WTC11 (cell line): ENCODE data around the gene PDZD2. TPM values are rescaled to one million over a fixed set of nuclear protein-coding genes. Genes with fewer than 3 reads are reported as not detected.
A peak's percentile ranks its signal among the peaks of the same experiment; 100 is the strongest.

Source experiments
- ATAC-seq: fragments of 200-7000 bp; cut with Tn5 transposase; 2 replicates; pipeline ENCODE4 v1.10.0; 2021; ENCODE audit warnings: mild to moderate bottlenecking, moderate library complexity
- CTCF ChIA-PET: fragments of 300-600 bp; sonication (Branson Sonifier 250); formaldehyde crosslinking; loops from one replicate; lab custom pipeline; 2021; ENCODE audit warnings: antibody characterized with exemption; lab: Charles Lee
- POLR2A ChIA-PET: fragments of 350-600 bp; sonication (Branson Sonifier 250); formaldehyde crosslinking; loops from one replicate; lab custom pipeline; 2021; ENCODE audit warnings: antibody characterized with exemption; lab: Charles Lee
- DNase-seq: peaks from one replicate; pipeline ENCODE4 v3.0.0; 2021; ENCODE audit warnings: low spot score
- H3K27ac Mint-ChIP-seq: 2 replicates; pipeline ENCODE4 v1.8.0; 2021; ENCODE audit warnings: mixed read lengths
- H3K27me3 Mint-ChIP-seq: 2 replicates; pipeline ENCODE4 v1.8.0; 2021; ENCODE audit warnings: low read depth, mild to moderate bottlenecking, moderate library complexity, mixed read lengths
- H3K36me3 Mint-ChIP-seq: 2 replicates; pipeline ENCODE4 v1.8.0; 2021; ENCODE audit warnings: mixed read lengths
- H3K4me1 Mint-ChIP-seq: 2 replicates; pipeline ENCODE4 v1.8.0; 2022; ENCODE audit warnings: mixed read lengths
- H3K4me3 Mint-ChIP-seq: 2 replicates; pipeline ENCODE4 v1.8.0; 2021; ENCODE audit warnings: mild to moderate bottlenecking, moderate library complexity, mixed read lengths
- H3K9me3 Mint-ChIP-seq: 2 replicates; pipeline ENCODE4 v1.8.0; 2021; ENCODE audit warnings: mixed read lengths
- ATF1 ChIP-seq: sonication (generic); formaldehyde crosslinking; IDR thresholded peaks from 2 replicates; pipeline ENCODE4 v1.8.1; 2023; ENCODE audit warnings: mild to moderate bottlenecking, moderate library complexity, missing genetic modification reagents
- CDX4 ChIP-seq: fragments of 250-450 bp; sonication (Bioruptor Pico); IDR thresholded peaks from 2 replicates; pipeline ENCODE4 v1.9.0; 2021; ENCODE audit warnings: moderate library complexity, mild to moderate bottlenecking, inconsistent platforms, borderline replicate concordance
- E2F5 ChIP-seq: sonication (generic); formaldehyde crosslinking; IDR thresholded peaks from 2 replicates; pipeline ENCODE4 v1.8.1; 2022; ENCODE audit warnings: mild to moderate bottlenecking, moderate library complexity, missing genetic modification reagents
- GTF2I ChIP-seq: fragments of 250-450 bp; sonication (Bioruptor Pico); conservative IDR thresholded peaks from 2 replicates; pipeline ENCODE4 v1.4.0; 2021; ENCODE audit warnings: mild to moderate bottlenecking
- JUN ChIP-seq: sonication (generic); formaldehyde crosslinking; IDR thresholded peaks from 2 replicates; pipeline ENCODE4 v1.8.0; 2023; ENCODE audit warnings: mild to moderate bottlenecking, missing genetic modification reagents
- MAX ChIP-seq: sonication (generic); formaldehyde crosslinking; IDR thresholded peaks from 2 replicates; pipeline ENCODE4 v1.8.0; 2022; ENCODE audit warnings: mild to moderate bottlenecking, missing genetic modification reagents
- MLX ChIP-seq: sonication (generic); formaldehyde crosslinking; IDR thresholded peaks from 2 replicates; pipeline ENCODE4 v1.8.1; 2023; ENCODE audit warnings: mild to moderate bottlenecking, missing genetic modification reagents, moderate library complexity
- NFYB ChIP-seq: sonication (generic); formaldehyde crosslinking; conservative IDR thresholded peaks from 2 replicates; pipeline ENCODE4 v1.8.0; 2022; ENCODE audit warnings: low read depth, missing genetic modification reagents
- NR2C2 ChIP-seq: sonication (generic); formaldehyde crosslinking; IDR thresholded peaks from 2 replicates; pipeline ENCODE4 v1.8.0; 2022; ENCODE audit warnings: mild to moderate bottlenecking, missing genetic modification reagents
- PRRX2 ChIP-seq: fragments of 250-450 bp; sonication (Bioruptor Pico); IDR thresholded peaks from 2 replicates; pipeline ENCODE4 v1.8.0; 2021; ENCODE audit warnings: mild to moderate bottlenecking
- SMAD3 ChIP-seq: sonication (generic); formaldehyde crosslinking; IDR thresholded peaks from 2 replicates; pipeline ENCODE4 v1.8.0; 2022; ENCODE audit warnings: missing genetic modification reagents, mild to moderate bottlenecking, borderline replicate concordance
- SMAD4 ChIP-seq: sonication (generic); formaldehyde crosslinking; IDR thresholded peaks from 2 replicates; pipeline ENCODE4 v1.8.0; 2022; ENCODE audit warnings: mild to moderate bottlenecking, missing genetic modification reagents
- STAT6 ChIP-seq: sonication (generic); formaldehyde crosslinking; conservative IDR thresholded peaks from 2 replicates; pipeline ENCODE4 v1.8.1; 2023; ENCODE audit warnings: mild to moderate bottlenecking, low read depth, missing genetic modification reagents, moderate library complexity
- TCF7 ChIP-seq: sonication (generic); formaldehyde crosslinking; IDR thresholded peaks from 2 replicates; pipeline ENCODE4 v1.8.0; 2022; ENCODE audit warnings: mild to moderate bottlenecking, low read depth, missing genetic modification reagents, moderate library complexity
- TEAD1 ChIP-seq: sonication (generic); formaldehyde crosslinking; IDR thresholded peaks from 2 replicates; pipeline ENCODE4 v1.8.0; 2022; ENCODE audit warnings: mild to moderate bottlenecking, missing genetic modification reagents
- TEAD4 ChIP-seq: sonication (generic); formaldehyde crosslinking; IDR thresholded peaks from 2 replicates; pipeline ENCODE4 v1.8.0; 2022; ENCODE audit warnings: mild to moderate bottlenecking, missing genetic modification reagents
- ZBTB21 ChIP-seq: sonication (generic); formaldehyde crosslinking; IDR thresholded peaks from 2 replicates; pipeline ENCODE4 v1.8.1; 2023; ENCODE audit warnings: mild to moderate bottlenecking, missing genetic modification reagents, borderline replicate concordance
- ZNF263 ChIP-seq: sonication (generic); formaldehyde crosslinking; IDR thresholded peaks from 2 replicates; pipeline ENCODE4 v1.8.1; 2022; ENCODE audit warnings: low read depth, mild to moderate bottlenecking, moderate library complexity, missing genetic modification reagents
- ZNF281 ChIP-seq: sonication (generic); formaldehyde crosslinking; IDR thresholded peaks from 2 replicates; pipeline ENCODE4 v1.8.0; 2023; ENCODE audit warnings: mild to moderate bottlenecking, missing genetic modification reagents
- ZNF416 ChIP-seq: fragments of 250-450 bp; sonication (Bioruptor Pico); IDR thresholded peaks from 2 replicates; pipeline ENCODE4 v1.9.0; 2021; ENCODE audit warnings: mild to moderate bottlenecking, inconsistent platforms
- ZNF425 ChIP-seq: fragments of 250-450 bp; sonication (Bioruptor Pico); conservative IDR thresholded peaks from 2 replicates; pipeline ENCODE4 v1.9.0; 2021; ENCODE audit warnings: mild to moderate bottlenecking
- ZSCAN18 ChIP-seq: fragments of 250-450 bp; sonication (Bioruptor Pico); IDR thresholded peaks from 2 replicates; pipeline ENCODE4 v2.1.2; 2022; ENCODE audit warnings: mild to moderate bottlenecking, moderate library complexity
- total RNA-seq: library from RNA; stranded (reverse); gene quantifications from 3 replicates; pipeline ENCODE4 v1.2.3, GENCODE V29; 2021

Gene PDZD2
- total RNA-seq, 1 experiment from 2014 or later, result 11.4 TPM

- TF ChIP-seq STAT6 (CRISPR knock-in tag) (no peak), CDX4 (CRISPR knock-in tag) (no peak), ZNF425 (CRISPR knock-in tag) (no peak), MLX (CRISPR knock-in tag) (no peak)
These were observed 222.7 kb downstream of the PDZD2 start (continued) for GRCh38 chr5:31861601-31862000.

- H3K36me3 Mint-ChIP-seq, result peaks cover 18% of the 10 kb centered on the region
- H3K4me1 Mint-ChIP-seq, result peaks cover 34% of the 10 kb centered on the region
- TF ChIP-seq TEAD4 (CRISPR knock-in tag) (no peak), NR2C2 (CRISPR knock-in tag) (no peak), ZNF416 (CRISPR knock-in tag) (no peak), MAX (CRISPR knock-in tag) (no peak), TEAD1 (CRISPR knock-in tag) (no peak), TCF7 (CRISPR knock-in tag) (no peak), ATF1 (CRISPR knock-in tag) (no peak), ZNF263 (CRISPR knock-in tag) (no peak), ZBTB21 (CRISPR knock-in tag) (no peak), JUN (CRISPR knock-in tag) (no peak), GTF2I (CRISPR knock-in tag) (no peak), ZSCAN18 (CRISPR knock-in tag) (no peak), MLX (CRISPR knock-in tag) (no peak), PRRX2 (no peak), SMAD4 (CRISPR knock-in tag) (no peak), SMAD3 (no peak), NFYB (CRISPR knock-in tag) (no peak), E2F5 (CRISPR knock-in tag) (no peak), ZNF281 (CRISPR knock-in tag) (no peak)
- H3K27ac Mint-ChIP-seq, result peak overlapping the region; percentile 86; the same call in 1 of the 2 replicates
- peaks cover 4% of the 10 kb centered on the region; the same call in 1 of the 2 replicates for H3K27me3 Mint-ChIP-seq
- ChIA-PET POLR2A (no interaction called here), CTCF (interaction anchor here (0.7 to 1.5 kb wide), 2 partner anchors 154 to 229 kb away, joined by 3 to 4 read pairs; no protein-coding TSS in a partner anchor)
- DNase-seq (no peak), ATAC-seq (peak; percentile 87)
- peaks cover 15% of the 10 kb centered on the region for H3K9me3 Mint-ChIP-seq
- H3K4me3 Mint-ChIP-seq, result no peak overlapping the region
These were observed 225.1 kb downstream of the PDZD2 start for GRCh38 chr5:31863991-31864411.
